ENCODE measurements around the gene GPR3.
"Not testable (repeated sequence)": the region's sequence is repeated elsewhere in the genome, so short reads cannot be mapped to it uniquely, and the experiment has no call there.

Gene GPR3

GRCh38 chr1:27431601-27431940, 39.1 kb downstream of the GPR3 start:
- no peak for DNase-seq

GRCh38 chr1:27432725-27433124, 40.3 kb downstream of the GPR3 start:
- DNase-seq = not testable (repeated sequence)

- DNase-seq = no peak
These were observed 41.3 kb downstream of the GPR3 start for GRCh38 chr1:27433706-27434105.

- DNase-seq = no peak
These were observed 43.3 kb downstream of the GPR3 start for GRCh38 chr1:27435566-27436203.

GRCh38 chr1:27436204-27437159, 44.1 kb downstream of the GPR3 start:
- DNase-seq = no peak

- no peak for DNase-seq
These were observed 46.2 kb downstream of the GPR3 start for GRCh38 chr1:27438621-27439061.

- no peak for DNase-seq
These were observed 46.7 kb downstream of the GPR3 start for GRCh38 chr1:27439150-27439549.

- DNase-seq = no peak
These were observed 52.2 kb downstream of the GPR3 start for GRCh38 chr1:27444632-27445031.
